ENCODE results near the gene FHOD3.

Gene FHOD3

DNA sequence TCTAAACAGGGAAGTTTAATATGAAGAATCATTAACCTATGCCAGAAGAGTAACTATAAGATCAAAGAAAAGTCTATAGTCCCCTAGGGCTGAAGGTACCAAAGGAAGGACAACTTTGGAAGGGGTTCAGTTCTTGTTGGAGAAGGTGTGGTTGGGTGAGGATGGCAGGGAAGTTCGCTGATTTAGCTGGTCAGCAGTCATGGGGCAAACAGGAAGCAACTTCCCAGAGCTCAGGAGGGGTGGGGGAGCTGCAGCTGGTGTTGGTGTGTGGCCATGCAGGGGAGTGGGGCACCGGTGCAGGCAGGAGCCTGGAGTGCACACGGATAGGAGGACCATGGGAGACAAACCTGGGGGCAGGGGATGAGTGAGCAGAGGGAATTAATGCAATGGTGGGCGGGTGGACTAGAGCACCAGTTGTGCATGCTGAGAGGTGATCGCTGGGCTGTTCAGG, 34.0 kb downstream of the FHOD3 start:
- DNase-seq (ENCODE audit: low read depth): no peak
- H3K4me3 ChIP-seq (ENCODE audit: low read depth, low read length): no peak overlapping the region
- TF ChIP-seq, protein P1, sequence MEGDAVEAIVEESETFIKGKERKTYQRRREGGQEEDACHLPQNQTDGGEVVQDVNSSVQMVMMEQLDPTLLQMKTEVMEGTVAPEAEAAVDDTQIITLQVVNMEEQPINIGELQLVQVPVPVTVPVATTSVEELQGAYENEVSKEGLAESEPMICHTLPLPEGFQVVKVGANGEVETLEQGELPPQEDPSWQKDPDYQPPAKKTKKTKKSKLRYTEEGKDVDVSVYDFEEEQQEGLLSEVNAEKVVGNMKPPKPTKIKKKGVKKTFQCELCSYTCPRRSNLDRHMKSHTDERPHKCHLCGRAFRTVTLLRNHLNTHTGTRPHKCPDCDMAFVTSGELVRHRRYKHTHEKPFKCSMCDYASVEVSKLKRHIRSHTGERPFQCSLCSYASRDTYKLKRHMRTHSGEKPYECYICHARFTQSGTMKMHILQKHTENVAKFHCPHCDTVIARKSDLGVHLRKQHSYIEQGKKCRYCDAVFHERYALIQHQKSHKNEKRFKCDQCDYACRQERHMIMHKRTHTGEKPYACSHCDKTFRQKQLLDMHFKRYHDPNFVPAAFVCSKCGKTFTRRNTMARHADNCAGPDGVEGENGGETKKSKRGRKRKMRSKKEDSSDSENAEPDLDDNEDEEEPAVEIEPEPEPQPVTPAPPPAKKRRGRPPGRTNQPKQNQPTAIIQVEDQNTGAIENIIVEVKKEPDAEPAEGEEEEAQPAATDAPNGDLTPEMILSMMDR (IDR thresholded peaks at IDR 0.05; ENCODE audit: control insufficient read depth, extremely low read depth, insufficient read depth): no peak

DNA sequence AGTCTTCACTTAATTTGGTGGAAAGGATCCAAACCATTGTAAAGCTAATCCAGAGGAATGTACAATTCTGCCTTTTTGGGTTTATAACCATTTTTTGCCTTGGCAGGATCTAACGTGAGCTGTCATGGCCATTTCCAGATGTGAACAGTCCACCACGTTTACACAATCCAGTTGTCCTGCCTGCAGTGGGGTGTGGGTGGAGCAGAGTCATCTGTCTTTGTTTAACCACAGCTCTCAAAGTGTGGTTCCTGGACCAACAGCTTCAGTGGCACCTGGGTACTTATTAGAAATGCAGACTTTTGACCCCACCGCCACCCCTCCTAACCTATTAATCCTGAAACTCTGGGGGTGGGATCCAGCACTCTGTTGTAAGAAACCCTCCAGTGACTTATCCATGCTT, 35.9 kb downstream of the FHOD3 start:
- no peak for DNase-seq (ENCODE audit: low read depth)
- TF ChIP-seq, protein P1 (IDR thresholded peaks at IDR 0.05; ENCODE audit: control insufficient read depth, extremely low read depth, insufficient read depth): no peak

DNA sequence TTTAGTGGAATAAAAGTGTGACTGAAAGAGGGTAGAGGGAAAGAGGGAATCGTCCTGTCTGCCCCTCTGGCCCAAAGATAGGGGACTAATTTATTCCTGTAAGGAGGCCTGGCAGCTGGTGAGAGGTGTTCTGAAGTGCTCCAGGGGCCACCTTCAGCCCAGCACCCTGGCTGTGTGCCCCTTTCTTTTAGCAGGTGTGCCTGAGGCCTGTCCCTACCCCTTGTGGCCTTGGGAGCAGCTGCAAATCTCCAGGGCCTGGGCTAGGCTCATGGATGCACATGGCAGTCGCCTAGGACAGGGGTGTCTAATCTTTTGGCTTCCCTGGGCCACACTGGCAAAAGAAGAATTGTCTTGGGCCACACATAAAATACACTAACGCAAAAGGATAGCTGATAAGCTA, 37.3 kb downstream of the FHOD3 start:
- H3K4me3 ChIP-seq (ENCODE audit: low read depth, low read length): no peak overlapping the region
- TF ChIP-seq, protein P1 (IDR thresholded peaks at IDR 0.05; ENCODE audit: control insufficient read depth, extremely low read depth, insufficient read depth): no peak
- no peak for DNase-seq (ENCODE audit: low read depth)

More for the DNA sequence above, 35.9 kb downstream of the FHOD3 start:
- H3K4me3 ChIP-seq (ENCODE audit: low read depth, low read length): no peak overlapping the region

DNA sequence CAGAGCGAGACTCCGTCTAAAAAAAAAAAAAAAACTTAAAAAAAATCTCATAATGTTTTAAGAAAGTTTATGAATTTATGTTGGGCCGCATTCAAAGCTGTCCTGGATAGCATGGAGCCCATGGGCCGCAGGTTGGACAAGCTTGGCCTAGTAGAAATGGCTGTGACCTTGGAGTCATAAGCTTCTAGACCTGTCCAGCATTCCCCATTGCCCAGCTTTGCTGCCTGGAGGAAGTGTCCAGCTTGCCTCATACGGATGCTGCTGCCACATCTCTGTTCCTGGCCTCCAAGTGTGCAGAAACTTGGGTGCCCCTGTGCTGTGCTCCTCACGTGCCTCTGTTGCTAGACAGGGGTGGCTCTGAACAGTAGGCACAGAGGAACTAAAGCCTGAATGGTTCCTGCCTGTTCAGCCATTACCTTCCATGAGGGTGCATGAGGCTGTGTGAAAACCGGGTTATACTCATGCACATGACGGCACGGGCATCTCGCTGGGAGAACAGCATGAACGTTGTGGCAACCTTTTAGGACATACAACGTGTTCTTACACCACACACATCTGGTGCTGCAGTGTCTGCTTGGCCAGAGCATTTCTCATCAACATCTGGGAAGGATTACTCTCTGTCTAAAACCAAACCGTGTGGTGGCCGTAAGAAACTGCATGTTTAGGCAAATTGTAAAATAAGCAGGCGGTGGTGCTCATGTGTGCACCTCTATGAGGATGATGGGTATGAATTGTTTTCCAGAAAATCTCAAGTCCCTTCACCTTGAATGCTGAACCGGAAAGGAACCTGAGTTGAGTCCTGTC, 38.2 kb downstream of the FHOD3 start:
- no peak for DNase-seq (ENCODE audit: low read depth)
- no peak overlapping the region for H3K4me3 ChIP-seq (ENCODE audit: low read depth, low read length)
- TF ChIP-seq, protein P1 (IDR thresholded peaks at IDR 0.05; ENCODE audit: control insufficient read depth, extremely low read depth, insufficient read depth): no peak

DNA sequence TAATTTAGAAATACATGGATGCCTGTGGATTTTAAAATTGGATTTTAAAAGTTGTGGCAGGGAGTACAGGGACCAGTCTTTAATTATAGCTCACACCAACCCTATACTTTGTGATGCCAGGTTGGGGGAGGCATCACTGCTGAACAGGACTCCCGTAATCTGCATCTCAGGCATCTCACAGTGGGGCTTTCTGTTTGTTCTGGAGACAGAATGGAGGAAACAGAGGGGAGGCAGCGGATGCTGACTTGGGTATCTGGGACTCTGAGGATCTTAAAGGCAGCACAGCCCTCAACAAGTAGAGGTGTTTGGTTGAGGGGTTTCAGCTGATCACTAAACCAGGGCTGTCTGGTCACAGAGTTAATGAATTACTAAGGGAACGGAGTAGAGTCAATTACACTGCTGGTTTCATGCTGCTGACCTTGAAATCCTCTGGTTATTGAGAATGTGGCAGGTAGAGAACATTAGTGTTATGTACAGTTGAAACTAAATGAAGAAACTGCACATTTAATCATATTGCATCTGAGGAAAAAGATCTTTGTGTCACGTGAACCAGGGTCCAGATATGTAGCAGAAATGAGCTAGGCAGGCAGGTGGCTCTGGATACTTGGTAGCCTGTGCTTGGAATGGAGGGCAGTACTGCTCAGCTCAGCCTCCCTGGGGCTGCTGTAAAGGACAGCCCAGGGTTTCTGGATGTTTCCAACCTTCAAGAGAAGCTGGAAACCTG, 40.3 kb downstream of the FHOD3 start:
- no peak for DNase-seq (ENCODE audit: low read depth)

DNA sequence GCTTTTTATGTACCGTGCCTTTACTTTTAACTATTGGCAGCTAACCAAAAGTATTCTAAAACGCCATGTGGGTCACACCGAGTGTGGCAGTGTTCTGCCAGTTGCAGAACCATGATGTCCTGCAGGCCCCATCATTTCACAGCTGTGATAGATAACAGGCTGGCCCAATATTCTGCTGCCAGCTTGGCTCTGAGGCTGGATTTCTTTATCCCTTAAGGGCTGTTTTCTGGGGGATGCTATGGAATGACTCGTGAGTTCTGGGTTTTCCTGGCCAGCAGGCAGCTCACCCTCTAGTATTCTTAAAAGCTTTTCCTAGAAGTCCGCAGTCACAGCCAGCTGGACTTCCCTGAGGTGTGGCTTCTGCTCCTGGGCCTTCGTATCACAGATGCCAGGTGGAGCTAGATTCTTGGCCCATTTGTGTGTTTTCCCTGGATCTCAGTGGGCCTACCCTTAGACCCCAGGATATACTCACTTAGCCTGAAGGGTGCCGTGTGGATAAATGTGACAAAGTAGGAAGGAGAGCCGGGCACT, 41.0 kb downstream of the FHOD3 start:
- no peak overlapping the region for H3K4me3 ChIP-seq (ENCODE audit: low read depth, low read length)
- TF ChIP-seq, protein P1 (IDR thresholded peaks at IDR 0.05; ENCODE audit: control insufficient read depth, extremely low read depth, insufficient read depth): no peak
- no peak for DNase-seq (ENCODE audit: low read depth)

More for the DNA sequence above, 40.3 kb downstream of the FHOD3 start:
- TF ChIP-seq, protein P1 (IDR thresholded peaks at IDR 0.05; ENCODE audit: control insufficient read depth, extremely low read depth, insufficient read depth): no peak
- no peak overlapping the region for H3K4me3 ChIP-seq (ENCODE audit: low read depth, low read length)

Data from LNCaP clone FGC (cell line).